ENCODE data around the gene IGFBP6.
A peak's percentile ranks its signal among the peaks of the same experiment; 100 is the strongest.
"Not testable (repeated sequence)": the region's sequence is repeated elsewhere in the genome, so short reads cannot be mapped to it uniquely, and the experiment has no call there.

Gene IGFBP6

GRCh38 chr12:53098354-53098981 lies 1.0 kb downstream of the IGFBP6 start:
- no peak for DNase-seq

- peak; percentile 83 for DNase-seq
These were observed 1.8 kb downstream of the IGFBP6 start for GRCh38 chr12:53099071-53099882.

DNA sequence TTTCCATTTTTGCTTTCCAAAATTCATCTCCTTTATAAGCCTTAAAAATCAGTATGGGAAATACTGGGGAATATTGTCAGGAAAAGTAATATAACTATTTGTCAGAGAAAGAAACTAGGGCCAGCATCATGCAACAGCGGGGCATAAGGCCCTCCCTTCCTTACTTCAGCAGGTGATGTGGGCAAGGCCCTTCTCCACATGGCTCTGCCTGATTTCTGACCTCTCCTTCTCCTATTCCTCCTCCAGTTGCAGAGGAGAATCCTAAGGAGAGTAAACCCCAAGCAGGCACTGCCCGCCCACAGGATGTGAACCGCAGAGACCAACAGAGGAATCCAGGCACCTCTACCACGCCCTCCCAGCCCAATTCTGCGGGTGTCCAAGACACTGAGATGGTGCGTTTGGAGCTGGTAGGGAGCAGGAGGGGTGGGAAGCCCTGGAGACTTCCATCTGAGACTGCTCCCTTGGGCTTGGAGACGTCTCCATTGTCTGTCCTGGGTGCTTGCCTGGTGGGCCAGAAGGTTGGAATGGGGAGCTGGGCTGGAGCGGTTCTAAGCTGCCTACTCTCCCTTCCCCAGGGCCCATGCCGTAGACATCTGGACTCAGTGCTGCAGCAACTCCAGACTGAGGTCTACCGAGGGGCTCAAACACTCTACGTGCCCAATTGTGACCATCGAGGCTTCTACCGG lies 3.1 kb downstream of the IGFBP6 start:
- DNase-seq = no peak

DNA sequence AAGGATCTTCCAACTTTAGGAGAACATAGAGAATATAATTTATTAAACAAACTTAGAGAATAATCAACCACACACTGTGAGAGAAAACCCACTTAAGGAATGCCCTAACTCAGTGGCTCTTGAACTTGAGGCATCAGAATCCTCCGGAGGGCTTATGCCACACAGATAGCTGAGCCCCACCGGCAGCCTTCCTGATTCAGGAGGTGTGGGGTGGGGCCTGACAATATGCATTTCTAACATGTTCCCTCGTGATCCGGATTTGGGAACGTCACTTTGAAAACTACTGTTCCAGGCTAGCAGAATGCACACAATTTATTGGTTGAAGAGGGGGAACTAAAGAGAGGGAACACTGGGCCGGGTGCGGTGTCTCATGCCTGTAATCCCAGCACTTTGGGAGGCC lies 3.8 kb downstream of the IGFBP6 start:
- DNase-seq = no peak

DNA sequence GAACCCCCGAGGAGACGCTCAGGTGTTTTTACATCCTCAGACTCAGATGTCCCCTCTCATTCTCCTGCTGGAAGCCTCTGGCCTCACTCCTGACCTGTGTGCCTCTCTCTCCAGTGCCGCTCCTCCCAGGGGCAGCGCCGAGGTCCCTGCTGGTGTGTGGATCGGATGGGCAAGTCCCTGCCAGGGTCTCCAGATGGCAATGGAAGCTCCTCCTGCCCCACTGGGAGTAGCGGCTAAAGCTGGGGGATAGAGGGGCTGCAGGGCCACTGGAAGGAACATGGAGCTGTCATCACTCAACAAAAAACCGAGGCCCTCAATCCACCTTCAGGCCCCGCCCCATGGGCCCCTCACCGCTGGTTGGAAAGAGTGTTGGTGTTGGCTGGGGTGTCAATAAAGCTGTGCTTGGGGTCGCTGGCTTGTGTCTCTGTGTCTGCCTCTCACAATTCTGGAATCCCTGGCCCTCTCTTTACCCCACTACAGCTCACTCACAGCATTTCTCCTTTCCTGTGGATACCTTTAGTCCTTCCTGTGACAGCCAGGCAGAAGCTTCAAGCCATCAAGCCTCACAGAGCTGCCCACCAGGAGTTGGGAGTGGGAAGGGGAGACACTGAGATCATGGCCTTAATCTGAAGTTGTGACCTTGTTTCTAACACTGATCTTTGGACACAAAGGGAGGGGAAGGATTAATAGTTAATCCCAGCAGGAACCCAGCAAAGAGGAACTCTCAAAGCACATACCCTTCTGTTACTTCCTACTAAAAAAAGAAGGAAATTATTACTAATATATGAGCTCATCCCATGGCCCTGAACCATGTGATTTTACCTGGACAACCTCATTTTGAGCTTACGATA lies 4.7 kb downstream of the IGFBP6 start:
- DNase-seq = no peak

GRCh38 chr12:53102883-53103807 lies 5.7 kb downstream of the IGFBP6 start, which contains the start of gene SOAT2:
SOAT2 (plus strand) TSS chr12:53103486; CDS start chr12:53103578, 92 bp downstream.
- no peak for DNase-seq

- no peak for DNase-seq
These were observed 6.4 kb downstream of the IGFBP6 start for GRCh38 chr12:53103860-53104305.

DNA sequence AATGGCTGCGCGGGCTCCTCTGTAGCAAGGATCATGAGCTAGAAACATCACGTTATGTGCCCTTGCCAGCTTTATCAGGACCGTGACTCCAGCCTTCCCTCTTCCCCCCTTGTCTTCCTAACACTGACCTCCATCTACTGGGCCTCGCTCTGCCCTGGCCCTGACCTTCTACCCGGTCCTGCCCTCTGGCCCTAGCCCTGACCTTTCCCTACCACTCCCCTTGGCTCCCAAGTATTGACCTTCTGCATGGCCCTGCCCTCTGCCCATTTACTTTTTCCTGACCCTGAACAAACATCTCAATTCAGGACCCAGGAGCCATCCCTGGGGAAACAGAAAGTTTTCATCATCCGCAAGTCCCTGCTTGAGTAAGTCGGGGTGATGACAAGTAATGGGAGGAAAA lies 7.8 kb downstream of the IGFBP6 start:
- no peak for DNase-seq

DNA sequence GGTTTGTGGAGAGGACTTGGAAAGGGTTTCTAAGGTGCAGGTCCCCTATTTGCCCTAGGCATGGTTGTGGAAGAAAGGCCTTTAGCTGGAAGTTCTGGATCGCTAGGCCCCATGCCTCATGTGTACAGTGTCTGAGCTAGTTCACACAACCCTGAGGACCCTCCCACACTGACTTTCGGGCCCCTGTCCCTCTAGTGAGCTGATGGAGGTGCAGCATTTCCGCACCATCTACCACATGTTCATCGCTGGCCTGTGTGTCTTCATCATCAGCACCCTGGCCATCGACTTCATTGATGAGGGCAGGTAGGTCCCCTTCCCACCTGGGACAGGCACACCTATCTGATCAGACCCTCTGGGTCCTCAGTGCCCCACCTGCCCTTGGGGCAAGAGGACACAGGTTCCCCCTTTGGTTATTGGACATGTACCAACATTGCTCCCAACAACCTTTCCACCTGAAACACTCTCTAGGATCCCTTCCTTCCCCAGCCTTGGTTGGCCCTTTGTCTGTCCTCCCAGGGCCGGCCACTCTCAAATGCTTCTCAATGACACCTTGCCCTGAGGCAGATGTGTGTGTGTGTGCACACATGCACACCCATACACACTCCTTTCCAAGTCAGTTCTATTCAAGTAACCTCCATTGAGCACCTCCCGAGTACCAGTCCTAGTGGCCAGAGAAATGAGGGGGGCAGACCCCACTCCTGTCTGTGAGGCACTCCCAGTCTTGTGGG lies 8.4 kb downstream of the IGFBP6 start:
- DNase-seq = no peak

DNA sequence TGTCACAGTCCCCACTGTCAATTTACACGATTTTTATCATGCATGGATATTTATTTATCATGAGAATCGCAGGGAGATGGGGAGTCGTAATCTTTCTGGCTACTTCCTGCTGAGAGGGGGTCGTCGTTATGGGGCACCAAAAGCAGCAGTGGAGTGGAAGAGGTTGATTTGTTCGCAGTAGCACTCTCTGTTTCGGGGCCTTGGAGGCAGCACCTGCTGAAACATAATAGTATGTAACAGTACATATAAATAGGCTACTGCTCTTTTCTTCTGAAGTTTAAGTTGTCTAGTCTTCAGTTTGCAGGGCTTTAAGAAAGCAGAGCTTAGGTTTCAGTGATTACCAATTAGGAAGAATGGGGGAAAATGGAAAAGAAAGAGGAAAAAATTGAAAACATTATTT lies 9.7 kb downstream of the IGFBP6 start:
- no peak for DNase-seq

- DNase-seq = not testable (repeated sequence)
These were observed 15.0 kb downstream of the IGFBP6 start for GRCh38 chr12:53112431-53112830.

- no peak for DNase-seq
These were observed 15.8 kb downstream of the IGFBP6 start for GRCh38 chr12:53113136-53113705.

DNA sequence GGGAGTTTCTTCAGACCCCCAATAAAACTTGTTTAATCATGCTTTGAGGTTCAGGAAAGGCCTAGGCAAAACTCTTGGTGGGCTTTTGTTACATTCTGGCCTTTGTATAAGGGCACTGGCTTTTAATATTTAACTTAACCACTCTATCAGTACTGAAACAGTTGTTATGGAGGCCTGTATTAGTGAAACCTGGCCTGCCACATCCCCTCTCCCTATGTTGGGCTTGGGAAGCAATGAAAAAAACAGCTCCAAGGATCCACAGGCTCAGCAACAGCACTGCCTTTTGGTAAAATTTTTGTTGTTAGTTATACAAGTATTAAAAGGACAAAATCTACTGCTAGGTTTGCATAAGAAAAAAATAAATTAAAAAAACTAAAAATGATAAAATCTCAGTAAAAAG lies 16.5 kb downstream of the IGFBP6 start:
- no peak for DNase-seq

DNA sequence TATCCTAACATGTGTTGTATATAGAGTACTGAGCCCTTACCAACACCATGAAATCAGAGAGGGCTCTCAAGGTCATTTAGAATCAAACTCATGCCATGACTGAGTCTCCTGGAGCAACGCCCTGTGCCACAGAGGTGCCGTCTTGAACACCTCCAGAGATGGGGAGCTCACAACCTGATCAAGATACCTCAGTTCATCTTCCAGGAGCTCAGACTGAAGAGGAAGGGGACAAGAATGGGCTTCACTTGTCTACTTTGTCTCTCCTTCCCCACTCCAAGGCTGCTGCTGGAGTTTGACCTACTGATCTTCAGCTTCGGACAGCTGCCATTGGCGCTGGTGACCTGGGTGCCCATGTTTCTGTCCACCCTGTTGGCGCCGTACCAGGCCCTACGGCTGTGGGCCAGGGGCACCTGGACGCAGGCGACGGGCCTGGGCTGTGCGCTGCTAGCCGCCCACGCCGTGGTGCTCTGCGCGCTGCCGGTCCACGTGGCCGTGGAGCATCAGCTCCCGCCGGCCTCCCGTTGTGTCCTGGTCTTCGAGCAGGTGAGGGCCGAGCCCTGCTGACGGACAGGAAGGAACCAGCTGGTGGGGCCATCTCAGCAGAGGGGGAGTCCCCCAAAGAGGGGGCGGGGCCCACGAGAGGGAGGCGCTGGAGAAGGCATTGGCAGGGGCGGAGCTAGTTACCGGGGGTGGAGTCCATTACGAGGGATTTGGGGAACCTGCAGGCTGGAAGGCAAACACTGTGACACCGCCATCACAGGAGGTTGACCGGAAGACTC lies 17.8 kb downstream of the IGFBP6 start:
- DNase-seq = no peak

DNA sequence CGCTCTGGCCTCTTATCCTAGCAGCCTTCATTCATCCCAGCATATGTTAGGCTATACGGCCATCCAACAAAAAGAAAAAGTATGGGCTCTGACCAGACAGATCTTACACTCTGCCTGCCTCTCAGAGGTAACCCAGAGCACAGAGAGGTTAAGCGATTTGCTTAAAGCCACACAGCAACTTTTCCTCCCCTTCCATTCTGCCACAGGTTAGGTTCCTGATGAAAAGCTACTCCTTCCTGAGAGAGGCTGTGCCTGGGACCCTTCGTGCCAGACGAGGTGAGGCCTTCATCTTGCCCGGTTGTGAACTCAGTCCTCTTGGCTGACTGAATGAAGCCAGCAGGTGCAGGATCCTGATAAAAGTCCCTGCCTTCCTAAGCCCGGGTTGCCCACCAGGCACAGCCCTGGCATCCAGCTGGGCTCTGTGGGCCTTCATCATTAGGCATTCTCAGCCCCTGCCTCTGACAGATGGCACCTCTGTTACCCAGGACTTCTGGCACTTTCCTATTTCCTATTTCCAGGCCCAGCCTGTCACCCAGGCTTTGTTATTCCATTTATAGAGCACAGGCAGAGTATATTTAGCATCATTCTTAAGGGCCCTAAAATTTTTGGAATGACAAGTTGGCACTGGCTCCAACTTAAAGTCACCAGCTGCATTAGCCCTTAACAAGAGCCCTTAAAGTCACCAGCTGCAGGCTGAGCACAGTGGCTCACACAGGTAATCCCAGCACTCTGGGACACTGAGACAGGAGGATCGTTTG lies 18.6 kb downstream of the IGFBP6 start:
- DNase-seq = no peak

DNA sequence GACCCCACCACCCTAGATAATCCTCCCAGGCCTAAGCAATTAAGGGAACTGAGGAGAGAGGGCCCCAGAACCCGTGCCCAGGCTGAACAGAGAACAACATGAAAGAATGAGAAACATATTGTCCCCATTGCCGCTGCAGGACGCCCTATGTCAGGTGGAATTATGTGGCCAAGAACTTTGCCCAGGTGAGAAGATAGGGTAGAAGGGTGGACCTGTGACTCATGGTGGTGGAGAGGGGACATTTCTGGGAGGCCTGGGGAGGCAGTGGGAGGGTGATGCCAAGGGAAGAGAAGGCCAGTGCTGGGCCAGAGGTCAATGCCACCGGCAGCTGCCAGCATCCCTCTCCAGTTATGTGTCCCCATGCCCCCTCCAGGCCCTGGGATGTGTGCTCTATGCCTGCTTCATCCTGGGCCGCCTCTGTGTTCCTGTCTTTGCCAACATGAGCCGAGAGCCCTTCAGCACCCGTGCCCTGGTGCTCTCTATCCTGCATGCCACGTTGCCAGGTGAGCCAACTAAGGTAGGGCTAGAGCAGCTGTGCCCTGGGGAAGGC lies 21.4 kb downstream of the IGFBP6 start:
- no peak for DNase-seq

- DNase-seq = no peak
These were observed 23.4 kb downstream of the IGFBP6 start for GRCh38 chr12:53120685-53121525.

All from effector CD4-positive, alpha-beta T cell (primary cell).